DND-41 (cell line): ENCODE results near the gene CCDC102A.
A peak's percentile ranks its signal among the peaks of the same experiment; 100 is the strongest.

Experiments used
- ATAC-seq: fragments of 200-7000 bp; cut with Tn5 transposase; 3 replicates; pipeline ENCODE4 v1.9.1; 2021; ENCODE audit warnings: low read depth; ENCODE audit not compliant: insufficient read depth
- DNase-seq: peaks from one replicate; pipeline ENCODE4 v3.0.0-alpha.2; 2020
- H2AFZ ChIP-seq: 2 replicates; pipeline ENCODE4 v1.6.0; 2012; ENCODE audit warnings: low read depth, low read length
- H3K27ac ChIP-seq: 2 replicates; pipeline ENCODE4 v1.5.1; 2012; ENCODE audit warnings: low read length, inconsistent platforms
- H3K27me3 ChIP-seq: fragments of 200-600 bp; sonication (generic); 2 replicates; pipeline ENCODE4 v1.6.0; 2012; ENCODE audit warnings: low read length, mild to moderate bottlenecking, inconsistent platforms; ENCODE audit not compliant: insufficient read depth, poor library complexity
- H3K36me3 ChIP-seq: 2 replicates; pipeline ENCODE4 v1.5.1; 2012; ENCODE audit warnings: low read length, inconsistent platforms; ENCODE audit not compliant: insufficient read depth
- H3K4me1 ChIP-seq: 2 replicates; pipeline ENCODE4 v1.5.1; 2012; ENCODE audit warnings: mild to moderate bottlenecking, low read length; ENCODE audit not compliant: insufficient read depth
- H3K4me2 ChIP-seq: 2 replicates; pipeline ENCODE4 v1.6.0; 2012; ENCODE audit warnings: mild to moderate bottlenecking, moderate library complexity, low read length, inconsistent platforms; ENCODE audit not compliant: insufficient read depth
- H3K4me3 ChIP-seq, 2 experiments: fragments of 200-600 bp in 1 of 2; shearing (Covaris generic) in 1 of 2; 2 replicates each; pipeline ENCODE4 v1.5.1; 2012 to 2016; ENCODE audit warnings: inconsistent platforms in 2 of 2, low read length in 2 of 2, mild to moderate bottlenecking in 2 of 2, low read depth in 1 of 2, moderate library complexity in 1 of 2
- H3K79me2 ChIP-seq: 2 replicates; pipeline ENCODE4 v1.6.0; 2012; ENCODE audit warnings: low read length, inconsistent platforms; ENCODE audit not compliant: insufficient read depth
- H3K9ac ChIP-seq: 2 replicates; pipeline ENCODE4 v1.6.0; 2012; ENCODE audit warnings: low read depth, mild to moderate bottlenecking, inconsistent platforms, low read length, moderate library complexity
- H3K9me3 ChIP-seq: 2 replicates; pipeline ENCODE4 v1.5.1; 2012; ENCODE audit warnings: low read length, moderate library complexity, mild to moderate bottlenecking, inconsistent platforms; ENCODE audit not compliant: insufficient read depth, severe bottlenecking
- H4K20me1 ChIP-seq: 2 replicates; pipeline ENCODE4 v1.6.0; 2012; ENCODE audit warnings: low read length; ENCODE audit not compliant: insufficient read depth
- CTCF ChIP-seq: IDR thresholded peaks from 2 replicates; pipeline ENCODE4 v1.5.1; 2012; ENCODE audit warnings: borderline replicate concordance, low read length, moderate library complexity, mild to moderate bottlenecking; ENCODE audit not compliant: poor library complexity, severe bottlenecking; ENCODE audit errors: extremely low read depth
- EZH2 ChIP-seq: IDR thresholded peaks from 3 replicates; pipeline ENCODE4 v1.6.1; 2012; ENCODE audit warnings: borderline replicate concordance, low read depth, mild to moderate bottlenecking, moderate library complexity, low read length, inconsistent platforms; ENCODE audit not compliant: severe bottlenecking

CCDC102A gene

GRCh38 chr16:57576429-57576870 lies 40.1 kb upstream of the CCDC102A start:
- H3K4me1 ChIP-seq, result peaks cover 36% of the 10 kb centered on the region
- H2AFZ ChIP-seq, result peak overlapping the region; percentile 63
- ATAC-seq (peak; percentile 78), DNase-seq (peak; percentile 86)
- H3K9me3 ChIP-seq, result no peaks in the 10 kb centered on the region
- H3K27me3 ChIP-seq, result no peaks in the 10 kb centered on the region
- peak overlapping the region; percentile 48; the same call in 1 of the 2 replicates for H3K4me2 ChIP-seq
- H4K20me1 ChIP-seq, result no peaks in the 10 kb centered on the region
- peak overlapping the region; percentile 12; the same call in 1 of the 2 replicates for H3K9ac ChIP-seq
- no peak overlapping the region for H3K4me3 ChIP-seq
- TF ChIP-seq EZH2, result no peak
- TF ChIP-seq CTCF, result peak; percentile 100
- no peaks in the 10 kb centered on the region for H3K36me3 ChIP-seq
- peak overlapping the region; percentile 81 for H3K27ac ChIP-seq
- H3K79me2 ChIP-seq, result no peaks in the 10 kb centered on the region

- Histone ChIP-seq H3K36me3 (no peaks in the 10 kb centered on the region), H3K27me3 (no peaks in the 10 kb centered on the region), H3K9ac (no peak overlapping the region), H3K27ac (no peak overlapping the region), H3K4me3 (no peak overlapping the region), H2AFZ (no peak overlapping the region), H3K4me2 (no peak overlapping the region), H3K79me2 (no peaks in the 10 kb centered on the region), H3K4me1 (peaks cover 36% of the 10 kb centered on the region), H3K9me3 (no peaks in the 10 kb centered on the region), H4K20me1 (no peaks in the 10 kb centered on the region)
- DNase-seq (peak; percentile 5), ATAC-seq (no peak)
- TF ChIP-seq CTCF (no peak), EZH2 (no peak)
Observed at GRCh38 chr16:57575468-57576277, 39.3 kb upstream of the CCDC102A start.

- Histone ChIP-seq H3K27ac (no peak overlapping the region), H3K9ac (no peak overlapping the region)
Observed at GRCh38 chr16:57574646-57575467, 38.5 kb upstream of the CCDC102A start.

More at GRCh38 chr16:57574646-57575467, 38.5 kb upstream of the CCDC102A start:
- Histone ChIP-seq H2AFZ (no peak overlapping the region), H3K4me2 (no peak overlapping the region), H3K79me2 (no peaks in the 10 kb centered on the region), H3K4me3 (no peak overlapping the region), H3K9me3 (no peaks in the 10 kb centered on the region), H4K20me1 (no peaks in the 10 kb centered on the region), H3K36me3 (no peaks in the 10 kb centered on the region), H3K27me3 (no peaks in the 10 kb centered on the region), H3K4me1 (peaks cover 36% of the 10 kb centered on the region)
- ATAC-seq (no peak), DNase-seq (no peak)
- TF ChIP-seq EZH2 (no peak), CTCF (no peak)
